Activated CD4-positive, CD25-positive, alpha-beta regulatory T cell treated with anti-CD3 and anti-CD28 coated beads, Interleukin-2, amount 50 U/mL, for 72 hours (primary cell): ENCODE measurements around the gene TCEAL2.
"Not testable (repeated sequence)": the region's sequence is repeated elsewhere in the genome, so short reads cannot be mapped to it uniquely, and the experiment has no call there.

ENCODE experiments used
- DNase-seq: peaks from one replicate; pipeline ENCODE4 v3.0.0; 2021

Gene TCEAL2

GRCh38 chrX:102125436-102125835 is at the start of gene TCEAL2:
TSS of gene TCEAL2 (plus strand) at chrX:102125679. CDS start at chrX:102126831, 1,152 bp downstream.
- DNase-seq, result not testable (repeated sequence)

- no peak for DNase-seq
Observed at GRCh38 chrX:102077426-102077825, 48.1 kb upstream of the TCEAL2 start.

- DNase-seq, result no peak
Observed at GRCh38 chrX:102085706-102086105, 39.8 kb upstream of the TCEAL2 start.

GRCh38 chrX:102113367-102113766 is 12.1 kb upstream of the TCEAL2 start:
- no peak for DNase-seq

GRCh38 chrX:102115748-102116147 is 9.7 kb upstream of the TCEAL2 start:
- no peak for DNase-seq

- not testable (repeated sequence) for DNase-seq
Observed at GRCh38 chrX:102125014-102125413, 465 bp upstream of the TCEAL2 start.

- not testable (repeated sequence) for DNase-seq
Observed at GRCh38 chrX:102126080-102126818, 770 bp downstream of the TCEAL2 start.

- DNase-seq, result no peak
Observed at GRCh38 chrX:102126863-102127262, 1.4 kb downstream of the TCEAL2 start.

GRCh38 chrX:102129473-102129872 is 4.0 kb downstream of the TCEAL2 start:
- DNase-seq, result no peak

GRCh38 chrX:102138064-102138463 is 12.6 kb downstream of the TCEAL2 start:
- no peak for DNase-seq

GRCh38 chrX:102140876-102141275 is 15.4 kb downstream of the TCEAL2 start:
- not testable (repeated sequence) for DNase-seq

GRCh38 chrX:102141631-102142030 is 16.2 kb downstream of the TCEAL2 start:
- not testable (repeated sequence) for DNase-seq

GRCh38 chrX:102142274-102142673 is 16.8 kb downstream of the TCEAL2 start, which contains the start of gene TCEAL6:
TSS of gene TCEAL6 (minus strand) at chrX:102142481.
- DNase-seq, result not testable (repeated sequence)

GRCh38 chrX:102154218-102154860 is 28.9 kb downstream of the TCEAL2 start:
- no peak for DNase-seq

GRCh38 chrX:102154900-102155805 is 29.7 kb downstream of the TCEAL2 start:
- no peak for DNase-seq

- DNase-seq, result peak; percentile 35
Observed at GRCh38 chrX:102155806-102156179, 30.3 kb downstream of the TCEAL2 start, which contains the start of gene BEX5. TSS of gene BEX5 (minus strand) at chrX:102155977. CDS start at chrX:102154265, 1,712 bp downstream.
